ENCODE results near the gene EEFSEC.
A peak's percentile ranks its signal among the peaks of the same experiment; 100 is the strongest.

The EEFSEC gene

GRCh38 chr3:128433837-128434165, 280.5 kb downstream of the EEFSEC start:
- peak; percentile 37 for DNase-seq

- no peak for DNase-seq
These were observed 281.2 kb downstream of the EEFSEC start for GRCh38 chr3:128434524-128434923.

GRCh38 chr3:128435058-128435457, 281.8 kb downstream of the EEFSEC start:
- no peak for DNase-seq

GRCh38 chr3:128435561-128435960, 282.3 kb downstream of the EEFSEC start:
- no peak for DNase-seq

GRCh38 chr3:128436214-128436613, 282.9 kb downstream of the EEFSEC start:
- DNase-seq: no peak

- no peak for DNase-seq
These were observed 285.3 kb downstream of the EEFSEC start for GRCh38 chr3:128438488-128439072.

- DNase-seq: peak; percentile 60
These were observed 285.9 kb downstream of the EEFSEC start for GRCh38 chr3:128439226-128439625.

GRCh38 chr3:128442070-128442469, 288.8 kb downstream of the EEFSEC start:
- no peak for DNase-seq

GRCh38 chr3:128442949-128443348, 289.7 kb downstream of the EEFSEC start:
- DNase-seq: no peak

- DNase-seq: no peak
These were observed 290.5 kb downstream of the EEFSEC start for GRCh38 chr3:128443771-128444170.

- DNase-seq: no peak
These were observed 292.1 kb downstream of the EEFSEC start for GRCh38 chr3:128445357-128445756.

- no peak for DNase-seq
These were observed 293.5 kb downstream of the EEFSEC start for GRCh38 chr3:128446821-128447220.

- DNase-seq: no peak
These were observed 294.3 kb downstream of the EEFSEC start for GRCh38 chr3:128447561-128448013.

GRCh38 chr3:128448491-128448890, 295.2 kb downstream of the EEFSEC start:
- DNase-seq: no peak

- DNase-seq: no peak
These were observed 295.9 kb downstream of the EEFSEC start for GRCh38 chr3:128449111-128449638.

GRCh38 chr3:128452120-128452519, 298.8 kb downstream of the EEFSEC start:
- no peak for DNase-seq

GRCh38 chr3:128452678-128453275, 299.5 kb downstream of the EEFSEC start:
- no peak for DNase-seq

- no peak for DNase-seq
These were observed 300.4 kb downstream of the EEFSEC start for GRCh38 chr3:128453501-128454309.

- no peak for DNase-seq
These were observed 301.0 kb downstream of the EEFSEC start for GRCh38 chr3:128454310-128454618.

GRCh38 chr3:128455116-128455515, 301.8 kb downstream of the EEFSEC start:
- no peak for DNase-seq

- DNase-seq: no peak
These were observed 302.8 kb downstream of the EEFSEC start for GRCh38 chr3:128455786-128456748.

- DNase-seq: no peak
These were observed 303.8 kb downstream of the EEFSEC start for GRCh38 chr3:128456776-128457715.

Data from EL (cell line).